ENCODE data around the gene MRPL22.

MRPL22 gene

DNA sequence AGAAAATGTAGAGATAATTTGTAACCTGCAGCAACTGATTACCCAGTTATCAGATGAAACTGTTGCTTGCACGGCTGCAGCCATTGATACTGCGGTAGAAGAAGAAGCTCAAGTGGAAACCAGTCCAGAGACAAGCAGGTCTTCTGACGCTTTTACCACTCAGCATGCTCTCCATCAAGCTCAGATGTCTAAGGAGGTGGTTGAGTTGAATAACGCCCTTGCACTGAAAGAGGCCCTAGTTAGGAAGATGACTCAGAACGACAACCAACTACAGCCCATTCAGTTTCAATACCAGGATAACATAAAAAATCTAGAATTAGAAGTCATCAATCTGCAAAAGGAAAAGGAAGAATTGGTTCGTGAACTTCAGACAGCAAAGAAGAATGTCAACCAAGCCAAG, 74.4 kb downstream of the MRPL22 start:
- Histone ChIP-seq H2BK5ac (ENCODE audit: low read depth, low read length, poor library complexity) (no peak overlapping the region), H2AFZ (ENCODE audit: insufficient read depth, low read length, poor library complexity) (no peak overlapping the region), H3K4me3 (ENCODE audit: low read depth, low read length) (no peak overlapping the region), H3K36me3 (ENCODE audit: control insufficient read depth in 1 of 2, insufficient read depth in 2 of 2, low read length in 2 of 2) (no peaks in the 10 kb centered on the region), H3K14ac (ENCODE audit: low read length) (no peak overlapping the region), H4K8ac (ENCODE audit: low read depth, low read length) (no peak overlapping the region), H3K79me2 (ENCODE audit: control insufficient read depth, insufficient read depth, low read length, poor library complexity) (no peaks in the 10 kb centered on the region), H2AK5ac (ENCODE audit: low read length) (no peak overlapping the region), H3K18ac (ENCODE audit: low read length) (no peak overlapping the region), H3K9ac (ENCODE audit: low read length) (no peak overlapping the region), H3K79me1 (ENCODE audit: low read length) (no peaks in the 10 kb centered on the region), H4K12ac (ENCODE audit: low read depth, low read length) (no peak overlapping the region), H3K9me3 (ENCODE audit: insufficient read depth, low read depth, low read length) (no peaks in the 10 kb centered on the region), H3K23ac (ENCODE audit: low read length) (no peak overlapping the region), H2BK120ac (ENCODE audit: insufficient read depth, low read length, poor library complexity) (no peak overlapping the region), H3K4me2 (ENCODE audit: low read length) (no peak overlapping the region), H3K27me3 (ENCODE audit: insufficient read depth, low read length) (no peaks in the 10 kb centered on the region), H3K4ac (ENCODE audit: low read depth, low read length) (no peak overlapping the region), H4K91ac (ENCODE audit: low read depth, low read length) (no peak overlapping the region), H3K27ac (ENCODE audit: low read depth, low read length) (no peak overlapping the region), H3K4me1 (ENCODE audit: control insufficient read depth in 1 of 2, insufficient read depth in 2 of 2, low read length in 2 of 2) (no peaks in the 10 kb centered on the region), H2BK12ac (ENCODE audit: low read length) (no peak overlapping the region)
- no peak for DNase-seq
- WGBS (ENCODE audit: extremely low coverage, insufficient coverage, insufficient read length), result no CpG with 5 or more reads among the region's 6 CpGs

- DNase-seq, result no peak
- no peak overlapping the region for H3K4me2 ChIP-seq (ENCODE audit: low read length)
- no peak overlapping the region for H3K27ac ChIP-seq (ENCODE audit: low read depth, low read length)
- H4K8ac ChIP-seq (ENCODE audit: low read depth, low read length), result no peak overlapping the region
- no peaks in the 10 kb centered on the region for H3K9me3 ChIP-seq (ENCODE audit: insufficient read depth, low read depth, low read length)
- no peak overlapping the region for H2BK5ac ChIP-seq (ENCODE audit: low read depth, low read length, poor library complexity)
- H4K91ac ChIP-seq (ENCODE audit: low read depth, low read length), result no peak overlapping the region
- no peaks in the 10 kb centered on the region for H3K79me1 ChIP-seq (ENCODE audit: low read length)
- no peak overlapping the region for H4K12ac ChIP-seq (ENCODE audit: low read depth, low read length)
- no peak overlapping the region for H3K9ac ChIP-seq (ENCODE audit: low read length)
- H2AFZ ChIP-seq (ENCODE audit: insufficient read depth, low read length, poor library complexity), result no peak overlapping the region
- H3K36me3 ChIP-seq (ENCODE audit: control insufficient read depth in 1 of 2, insufficient read depth in 2 of 2, low read length in 2 of 2), result no peaks in the 10 kb centered on the region
- no peak overlapping the region for H3K14ac ChIP-seq (ENCODE audit: low read length)
- no peak overlapping the region for H3K4me3 ChIP-seq (ENCODE audit: low read depth, low read length)
- no peak overlapping the region for H3K18ac ChIP-seq (ENCODE audit: low read length)
- no peak overlapping the region for H3K4ac ChIP-seq (ENCODE audit: low read depth, low read length)
- no peak overlapping the region for H2BK120ac ChIP-seq (ENCODE audit: insufficient read depth, low read length, poor library complexity)
- WGBS (ENCODE audit: extremely low coverage, insufficient coverage, insufficient read length), result no CpG with 5 or more reads among the region's 2 CpGs
- H2BK12ac ChIP-seq (ENCODE audit: low read length), result no peak overlapping the region
- no peak overlapping the region for H2AK5ac ChIP-seq (ENCODE audit: low read length)
- H3K27me3 ChIP-seq (ENCODE audit: insufficient read depth, low read length), result no peaks in the 10 kb centered on the region
- no peaks in the 10 kb centered on the region for H3K79me2 ChIP-seq (ENCODE audit: control insufficient read depth, insufficient read depth, low read length, poor library complexity)
- H3K4me1 ChIP-seq (ENCODE audit: control insufficient read depth in 1 of 2, insufficient read depth in 2 of 2, low read length in 2 of 2), result no peaks in the 10 kb centered on the region
- H3K23ac ChIP-seq (ENCODE audit: low read length), result no peak overlapping the region
Observed at GRCh38 chr5:155017610-155018009, 76.7 kb downstream of the MRPL22 start.

Data from trophoblast cell (in vitro differentiated cells and primary cell).